HG02623 (cell line): ENCODE data around the gene TEX38.
"Not testable (repeated sequence)": the region's sequence is repeated elsewhere in the genome, so short reads cannot be mapped to it uniquely, and the experiment has no call there.

Experiments
- ATAC-seq: cut with Tn5 transposase; IDR thresholded peaks from one replicate; pipeline ENCODE4 v1.9.1; 2021; ENCODE audit warnings: moderate library complexity; ENCODE audit not compliant: unreplicated experiment

The TEX38 gene

DNA sequence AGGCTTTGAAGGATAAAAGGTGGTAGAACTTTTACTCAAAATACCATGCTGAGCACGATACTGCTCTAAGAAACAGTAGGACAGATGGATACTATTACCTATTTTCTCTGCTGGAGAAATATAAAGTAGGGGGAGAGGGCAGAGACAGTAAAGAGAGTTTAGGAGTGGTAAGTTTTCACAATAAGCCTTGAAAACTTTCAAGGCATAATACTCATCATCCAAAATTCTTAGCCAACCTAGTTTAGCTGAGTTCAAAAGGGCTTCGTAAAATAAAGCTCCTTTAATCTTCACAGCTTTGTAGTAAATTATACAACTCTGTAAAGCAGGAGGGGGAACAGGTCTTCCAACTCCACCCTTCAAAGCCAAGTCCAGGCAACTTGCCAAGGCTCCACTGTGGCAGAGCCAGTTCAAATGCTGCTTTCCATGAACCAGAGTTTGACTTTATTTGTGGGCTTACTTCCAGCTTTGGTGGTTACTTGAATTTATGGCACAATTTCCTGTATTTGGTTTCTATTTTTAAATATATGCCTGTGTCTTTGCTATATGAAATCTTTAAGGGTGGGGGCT, 15.5 kb downstream of the TEX38 start:
- no peak for ATAC-seq

DNA sequence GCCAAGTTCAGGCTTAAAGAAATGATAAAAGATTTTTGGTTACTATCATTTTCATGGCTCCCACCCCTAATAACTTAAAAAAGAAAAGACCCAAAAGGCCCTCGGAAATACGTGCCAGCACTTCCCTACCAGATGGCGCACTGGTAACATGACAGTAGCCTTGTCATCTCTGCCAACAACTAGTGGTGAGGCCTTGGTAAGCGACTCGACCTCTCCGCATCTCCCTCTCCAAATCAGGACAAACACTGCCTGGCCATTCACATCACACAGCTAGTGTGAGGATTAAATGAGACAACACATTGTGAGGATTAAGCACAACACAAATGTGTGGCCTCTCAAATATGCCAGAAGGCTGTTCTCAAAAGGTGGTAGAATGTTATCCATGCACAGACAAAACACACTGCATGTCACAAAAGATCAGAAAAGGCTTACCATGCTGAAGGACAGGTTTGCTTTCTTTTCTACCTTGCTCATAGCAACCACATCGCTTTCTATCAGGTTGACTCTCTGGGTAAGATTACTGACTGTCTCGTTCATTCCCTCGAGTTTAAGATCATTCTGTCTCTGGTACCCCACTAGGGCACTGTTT, 16.4 kb downstream of the TEX38 start:
- no peak for ATAC-seq

DNA sequence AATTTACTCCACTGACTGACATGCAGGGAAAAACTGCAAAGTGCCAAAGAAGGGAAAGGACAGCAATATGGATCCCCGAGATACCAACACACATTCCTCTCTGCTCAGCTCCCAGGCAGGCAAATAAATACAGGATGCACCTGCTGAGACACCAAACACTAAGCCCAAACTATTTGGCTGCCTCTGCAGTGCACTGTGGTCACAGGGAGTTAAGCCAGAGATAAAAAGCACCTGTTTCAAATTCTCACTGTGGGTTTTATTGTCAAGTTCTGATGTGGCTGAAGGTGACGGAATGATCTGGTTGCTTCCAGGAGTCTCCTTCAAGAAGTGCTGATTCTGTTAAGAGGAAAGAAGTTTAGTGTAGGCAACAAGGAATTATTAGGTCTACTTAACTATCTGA, 17.7 kb downstream of the TEX38 start:
- no peak for ATAC-seq

- no peak for ATAC-seq
Measured at GRCh38 chr1:46689897-46690296, 18.2 kb downstream of the TEX38 start.

GRCh38 chr1:46690931-46691421, 19.3 kb downstream of the TEX38 start:
- no peak for ATAC-seq

GRCh38 chr1:46691997-46692790, 20.5 kb downstream of the TEX38 start:
- no peak for ATAC-seq

DNA sequence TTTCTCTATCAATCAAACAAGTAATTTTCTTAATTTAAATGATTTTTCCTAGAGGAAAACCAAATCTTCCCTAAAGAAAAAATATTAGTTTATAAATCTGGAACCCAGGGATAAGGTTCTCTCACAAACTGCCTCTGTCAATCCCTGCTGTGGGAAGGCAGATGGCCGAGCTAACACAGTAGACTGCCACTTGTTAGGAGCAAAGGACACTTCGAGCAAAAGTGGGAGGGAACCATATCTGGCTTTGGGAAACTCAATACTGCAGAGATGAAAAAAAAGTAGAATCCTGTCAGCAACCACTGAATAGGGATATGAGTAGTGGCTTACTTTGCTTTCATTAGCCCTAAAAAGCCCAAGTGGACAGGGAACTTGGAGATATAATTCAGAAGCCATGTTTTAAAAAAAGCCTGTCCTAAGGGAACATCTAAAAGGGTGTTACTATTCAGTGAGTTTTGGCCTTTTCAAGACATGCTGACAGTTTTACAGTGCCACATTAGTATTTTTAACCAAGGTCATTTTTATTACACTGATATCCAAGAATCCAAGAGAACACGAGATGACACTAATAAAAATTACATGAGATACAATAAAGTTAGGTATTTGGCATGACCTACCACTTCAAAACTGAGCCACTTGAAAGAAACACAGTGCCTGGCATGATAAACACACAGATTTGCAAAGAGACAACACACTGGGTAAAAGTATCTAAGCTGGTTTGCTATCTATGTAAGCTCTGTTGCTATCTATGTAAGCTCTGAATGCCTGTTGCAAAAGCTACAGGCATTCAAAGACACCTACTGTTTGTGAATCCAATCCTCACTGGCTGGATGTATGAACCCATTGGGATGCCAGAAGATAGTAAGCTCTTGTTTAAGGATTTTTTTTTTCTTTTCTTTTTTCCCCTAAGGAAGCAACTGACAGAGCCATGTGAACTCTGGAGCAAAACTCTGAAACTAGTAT, 21.4 kb downstream of the TEX38 start:
- ATAC-seq, result no peak

- not testable (repeated sequence) for ATAC-seq
Measured at GRCh38 chr1:46694676-46695075, 23.0 kb downstream of the TEX38 start.

DNA sequence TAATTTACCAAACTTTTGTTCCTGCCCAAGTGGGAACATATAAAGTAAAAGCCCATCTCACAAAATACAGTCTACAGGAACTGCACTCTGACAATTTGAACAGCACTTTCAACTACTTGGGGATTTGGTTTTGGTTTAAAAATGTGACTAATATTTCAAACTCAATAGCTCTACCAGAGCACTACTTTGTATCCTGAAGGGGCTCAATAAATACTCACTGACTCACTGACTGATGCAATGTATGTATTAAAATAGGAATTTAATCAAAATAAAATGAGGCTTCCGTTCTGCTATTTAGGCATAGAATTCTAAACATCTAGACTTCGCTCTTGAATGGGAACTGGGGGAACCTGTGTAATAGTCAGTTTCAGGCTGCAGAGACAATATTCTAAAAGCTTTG, 25.4 kb downstream of the TEX38 start:
- no peak for ATAC-seq

- ATAC-seq, result no peak
Measured at GRCh38 chr1:46699666-46700065, 28.0 kb downstream of the TEX38 start.

DNA sequence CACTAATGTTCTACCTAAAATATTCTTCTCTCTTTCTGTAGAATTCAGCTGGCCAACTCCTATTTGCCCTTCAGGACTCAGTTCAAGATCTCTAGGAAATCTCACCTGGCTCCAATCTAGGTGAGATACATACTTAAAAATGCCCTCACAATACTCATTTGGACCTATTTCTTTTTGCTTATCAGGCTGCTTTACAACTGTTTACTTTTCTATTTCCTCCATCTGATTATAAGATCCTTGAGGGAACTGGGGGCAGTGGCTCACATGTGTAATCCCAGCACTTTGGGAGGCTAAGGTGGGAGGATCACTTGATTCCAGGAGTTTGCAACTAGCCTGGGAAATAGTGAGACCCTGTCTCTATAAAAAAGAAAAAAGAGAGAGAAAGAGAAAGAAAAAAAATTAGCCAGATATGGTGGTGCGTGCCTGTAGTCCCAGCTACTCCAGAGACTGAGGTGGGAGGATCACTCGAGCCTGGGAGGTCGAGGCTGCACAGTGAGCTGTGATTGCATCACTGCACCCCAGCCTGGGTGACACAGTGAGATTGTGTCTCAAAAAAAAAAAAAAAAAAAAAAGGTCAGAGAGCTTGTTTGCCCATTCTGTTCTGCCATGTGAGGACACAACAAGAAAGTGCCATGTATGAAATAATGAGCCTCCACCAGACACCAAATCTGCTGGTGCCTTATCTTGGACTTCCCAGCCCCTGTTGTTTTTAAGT, 32.4 kb downstream of the TEX38 start:
- no peak for ATAC-seq

DNA sequence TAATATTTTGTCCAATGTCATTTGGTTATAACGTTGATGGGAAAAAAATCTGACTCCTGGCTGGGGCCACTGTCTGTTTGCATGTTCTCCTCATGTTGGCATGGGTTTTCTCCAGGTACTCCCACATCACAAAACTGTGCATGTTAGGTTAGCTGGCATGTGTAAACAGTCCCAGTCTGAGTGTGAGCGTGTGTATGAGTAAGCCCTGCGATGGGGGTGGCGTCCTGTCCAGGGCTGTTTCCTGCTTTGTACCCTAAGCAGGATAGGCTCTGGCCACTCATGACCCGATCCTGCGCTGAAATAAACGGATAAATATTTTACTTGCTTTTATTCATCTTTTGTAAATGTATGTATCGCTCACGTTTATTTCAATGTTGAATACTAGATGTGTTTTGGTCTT, 33.8 kb downstream of the TEX38 start:
- ATAC-seq, result no peak

DNA sequence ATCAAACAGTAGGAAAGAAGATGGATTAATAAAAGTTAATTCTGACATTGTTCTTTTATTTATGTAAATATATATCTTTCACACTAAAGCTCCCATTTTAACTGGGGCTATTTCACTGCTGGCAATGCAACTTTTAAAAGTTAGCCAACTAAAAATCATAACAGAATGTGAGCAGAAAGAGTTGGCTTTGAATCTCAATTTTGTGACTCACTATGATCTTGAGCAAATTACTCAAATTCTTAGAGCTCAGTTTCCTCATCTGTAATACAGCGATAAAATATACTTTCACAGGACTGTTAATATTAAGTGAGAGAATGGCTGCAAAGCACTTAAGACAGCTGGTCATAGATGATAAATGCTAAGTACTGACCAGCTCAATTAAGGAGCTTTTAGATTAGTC, 36.5 kb downstream of the TEX38 start:
- no peak for ATAC-seq

DNA sequence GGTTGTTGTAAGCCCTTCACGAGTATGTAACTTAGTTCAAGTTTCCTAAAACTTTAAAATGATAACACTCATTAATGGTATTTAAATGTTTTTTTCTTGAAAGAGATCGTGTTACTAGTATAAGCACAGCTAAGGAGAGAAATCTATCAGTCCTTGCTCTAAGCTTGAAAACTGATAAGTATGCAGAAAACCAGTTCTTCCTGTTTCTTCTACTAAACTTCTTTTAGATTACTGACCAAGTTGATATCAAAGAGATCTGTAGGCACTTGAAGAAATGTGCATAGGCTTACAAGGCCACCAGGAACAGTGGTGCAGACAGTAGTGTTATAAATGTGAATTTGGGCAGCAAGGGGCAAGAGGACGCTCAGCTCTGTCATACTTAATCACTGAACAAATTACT, 43.3 kb downstream of the TEX38 start:
- no peak for ATAC-seq

GRCh38 chr1:46717654-46718053, 46.0 kb downstream of the TEX38 start:
- ATAC-seq, result no peak

GRCh38 chr1:46718340-46718726, 46.7 kb downstream of the TEX38 start:
- ATAC-seq, result no peak

DNA sequence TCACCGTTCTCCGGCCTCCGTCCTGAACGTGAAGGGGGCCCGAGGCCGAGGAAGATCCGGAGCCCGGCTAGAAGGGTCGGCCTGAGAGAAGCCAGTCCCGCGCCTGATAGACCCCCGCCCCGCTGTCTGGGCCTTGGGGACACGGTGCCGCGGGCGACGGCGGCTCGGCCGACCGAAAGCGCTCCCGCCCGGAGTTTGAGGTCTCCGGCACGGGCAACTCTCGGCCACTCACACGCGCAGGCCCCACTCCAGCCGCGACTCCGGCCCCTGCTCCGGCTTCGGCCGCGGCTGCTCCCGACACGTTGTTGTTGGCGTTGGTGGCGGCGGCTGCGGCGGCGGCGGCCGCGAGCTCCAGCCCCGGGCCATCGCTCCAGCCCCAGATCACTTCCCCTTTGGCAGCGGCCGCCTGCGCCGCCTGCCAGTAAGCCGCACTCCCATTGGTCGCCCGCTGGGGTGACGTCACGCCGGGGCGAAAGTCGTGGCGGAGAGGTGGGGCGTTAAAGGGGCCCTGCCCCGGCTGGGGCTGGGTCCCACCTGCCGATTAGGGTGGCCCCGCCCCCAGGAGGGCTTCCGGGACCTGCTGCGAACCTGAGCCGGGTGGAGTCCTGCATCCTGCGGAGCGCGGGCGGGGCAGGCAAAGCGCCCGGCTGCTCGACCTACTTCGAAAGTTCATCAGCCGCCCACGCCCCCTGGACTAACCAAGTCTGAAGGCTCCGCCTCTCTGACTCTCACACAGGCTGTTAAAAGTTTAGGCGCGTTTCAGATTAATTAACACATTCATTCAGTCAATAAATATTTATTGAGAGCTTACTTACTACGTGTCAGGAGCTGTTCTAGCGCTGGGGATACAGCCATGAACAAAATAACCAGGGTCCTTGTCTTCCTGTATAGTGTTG, 47.3 kb downstream of the TEX38 start, which contains the start of gene EFCAB14:
Gene EFCAB14 (minus strand): TSS at position 388 of the 896 bp plus-strand sequence. CDS start 1,027 bp downstream, outside the sequence.
- peak; percentile 97 for ATAC-seq

DNA sequence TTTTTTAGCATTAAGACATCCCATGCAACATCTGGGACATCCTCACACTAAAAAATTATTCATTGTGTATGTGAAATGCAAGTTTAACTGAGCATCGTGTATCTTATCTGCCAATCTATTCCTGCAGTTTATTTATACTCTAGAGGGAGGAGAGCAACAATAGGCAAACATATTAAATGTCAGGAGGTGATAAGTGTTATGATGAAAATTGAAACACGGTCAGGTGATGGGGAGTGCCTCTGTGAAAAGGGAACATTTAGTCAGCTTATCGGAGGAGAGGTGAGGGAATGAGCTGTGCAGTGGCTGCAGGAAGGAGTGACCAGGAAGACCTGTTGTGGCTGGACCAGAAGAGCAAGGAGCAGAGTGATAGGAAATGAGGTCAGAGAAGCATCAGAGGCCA, 48.0 kb downstream of the TEX38 start:
- no peak for ATAC-seq

GRCh38 chr1:46720319-46720718, 48.7 kb downstream of the TEX38 start:
- not testable (repeated sequence) for ATAC-seq
